Measurements from ENCODE around the gene BBS7.

Gene BBS7

DNA sequence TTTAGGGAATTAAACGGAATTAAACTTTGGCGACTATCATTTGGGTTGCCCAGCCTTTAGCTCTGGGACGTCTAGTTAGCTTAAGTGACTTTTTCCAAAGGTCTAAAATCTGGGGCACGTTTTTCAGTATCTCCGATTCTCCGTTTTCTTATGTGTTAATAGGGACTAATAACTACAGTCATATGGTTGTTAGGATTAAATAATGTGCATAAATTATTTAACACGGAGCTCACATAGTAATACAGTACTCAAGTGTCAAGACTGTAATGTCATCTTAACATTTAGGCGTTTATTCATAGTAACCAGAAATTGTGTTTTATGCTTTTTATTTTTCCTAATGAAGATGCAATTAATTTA, 46.1 kb downstream of the BBS7 start:
- no peak for DNase-seq

DNA sequence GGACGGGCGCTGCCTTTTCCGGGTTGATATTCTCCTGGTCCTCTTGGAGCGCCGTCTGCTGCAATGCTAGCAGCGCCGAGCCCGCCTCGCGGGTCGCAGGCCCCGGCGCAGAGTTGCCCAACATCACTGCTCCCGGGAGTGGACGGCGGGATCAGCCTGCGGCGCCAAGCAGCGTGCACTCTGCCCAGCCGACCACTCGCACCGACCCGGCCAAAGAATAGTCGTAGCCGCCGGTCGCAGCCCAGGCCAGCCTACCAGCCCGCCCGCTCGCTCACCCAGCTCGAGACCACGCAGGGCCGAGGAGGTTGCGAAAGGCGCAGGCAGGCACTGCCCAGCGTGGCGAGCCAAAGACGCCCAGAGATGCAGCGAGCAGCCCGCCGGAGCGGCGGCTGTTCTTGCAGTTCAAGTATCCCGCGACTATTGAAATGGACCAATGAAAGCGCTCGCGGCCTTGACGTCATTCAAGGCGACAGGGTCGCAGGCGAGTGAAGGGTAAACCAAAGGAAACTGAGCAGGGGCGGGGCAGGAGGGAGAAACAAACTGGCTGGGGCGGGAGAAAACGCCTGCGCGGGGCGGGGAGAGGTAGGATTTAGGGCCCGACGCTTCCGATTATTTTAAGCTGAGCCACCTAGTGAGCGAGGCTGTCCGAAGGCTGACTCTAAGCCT, 46.6 kb downstream of the BBS7 start, which contains the start of gene CCNA2:
TSS of gene CCNA2 (minus strand) at position 379 of the 666 bp plus-strand sequence. CDS start at position 124, 255 bp downstream.
- DNase-seq, result peak; percentile 89

- peak; percentile 11 for DNase-seq
These were observed 47.3 kb downstream of the BBS7 start for GRCh38 chr4:121822796-121823504.

DNA sequence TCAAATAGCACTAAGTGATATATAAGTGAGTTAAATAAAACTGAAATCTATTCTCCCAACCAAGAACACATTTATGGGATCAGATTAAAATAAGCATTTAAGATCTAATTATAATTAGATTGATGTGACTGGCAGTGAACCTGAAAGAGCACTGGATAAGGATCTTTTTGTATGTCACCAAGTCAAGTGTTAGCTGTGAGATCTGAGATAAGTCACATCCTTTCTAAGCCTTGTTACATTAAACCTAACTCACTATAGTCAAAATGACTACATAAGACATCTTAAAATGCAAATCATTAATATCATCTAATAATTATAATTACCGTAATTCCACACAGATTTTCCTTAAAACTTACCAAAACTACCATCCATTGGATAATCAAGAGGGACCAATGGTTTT, 48.2 kb downstream of the BBS7 start:
- DNase-seq, result no peak

GRCh38 chr4:121819216-121819965, 50.9 kb downstream of the BBS7 start:
- no peak for DNase-seq

DNA sequence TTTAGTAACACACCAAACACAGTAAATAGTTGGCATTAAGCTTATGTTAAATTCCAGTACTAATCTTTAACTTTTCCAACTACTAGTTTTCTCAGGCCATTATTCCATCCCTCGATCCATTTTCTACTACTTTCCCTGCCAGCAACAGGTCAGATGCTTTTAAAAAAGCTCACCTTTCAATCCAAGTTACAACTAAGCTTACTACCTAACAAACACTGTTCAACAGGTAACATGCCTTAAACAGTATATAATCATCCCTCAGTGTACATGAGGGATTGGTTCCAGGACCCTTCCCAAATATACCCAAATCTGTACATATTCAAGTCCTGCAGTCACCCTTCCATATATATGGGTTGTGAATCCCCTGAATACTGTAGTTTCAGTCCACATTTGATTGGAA, 52.1 kb downstream of the BBS7 start:
- no peak for DNase-seq

DNA sequence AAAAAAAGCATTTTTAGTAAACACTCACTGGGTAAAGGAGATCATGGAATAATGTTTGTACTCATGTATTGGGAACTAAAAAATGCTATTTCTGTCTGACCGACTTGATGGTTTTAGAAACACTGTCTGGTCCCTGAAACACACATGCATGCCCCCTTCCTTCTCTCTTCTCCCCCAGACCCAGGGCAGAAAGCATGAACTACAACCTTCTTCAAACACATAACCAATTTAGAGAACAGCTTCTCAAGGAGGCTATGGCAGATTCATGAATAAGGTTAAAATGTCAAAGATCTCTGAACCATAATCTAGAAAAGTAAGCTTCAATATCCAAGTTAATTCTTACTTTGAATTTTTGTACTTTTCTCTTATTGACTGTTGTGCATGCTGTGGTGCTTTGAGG, 52.6 kb downstream of the BBS7 start:
- no peak for DNase-seq

GRCh38 chr4:121817006-121817405, 53.3 kb downstream of the BBS7 start:
- no peak for DNase-seq

GRCh38 chr4:121814756-121815155, 55.5 kb downstream of the BBS7 start:
- peak; percentile 8 for DNase-seq

DNA sequence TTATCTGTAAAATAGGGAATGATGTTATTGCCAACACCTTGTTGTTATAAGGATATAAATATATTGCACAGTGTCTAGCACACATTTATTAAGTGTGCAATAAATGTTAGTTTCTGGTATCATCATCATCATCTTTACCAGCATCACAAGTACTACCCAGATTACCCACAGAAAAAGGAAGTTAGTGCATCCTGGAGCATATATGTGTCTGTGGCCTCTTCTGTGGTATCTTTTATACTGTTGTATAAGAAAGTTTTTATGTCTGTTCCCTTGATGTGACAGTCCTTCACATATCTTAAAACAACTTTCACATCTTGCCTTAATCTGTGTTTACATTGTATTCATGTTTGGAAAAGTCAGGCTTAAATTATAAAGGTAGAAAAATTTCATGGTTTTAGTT, 59.2 kb downstream of the BBS7 start:
- no peak for DNase-seq

DNA sequence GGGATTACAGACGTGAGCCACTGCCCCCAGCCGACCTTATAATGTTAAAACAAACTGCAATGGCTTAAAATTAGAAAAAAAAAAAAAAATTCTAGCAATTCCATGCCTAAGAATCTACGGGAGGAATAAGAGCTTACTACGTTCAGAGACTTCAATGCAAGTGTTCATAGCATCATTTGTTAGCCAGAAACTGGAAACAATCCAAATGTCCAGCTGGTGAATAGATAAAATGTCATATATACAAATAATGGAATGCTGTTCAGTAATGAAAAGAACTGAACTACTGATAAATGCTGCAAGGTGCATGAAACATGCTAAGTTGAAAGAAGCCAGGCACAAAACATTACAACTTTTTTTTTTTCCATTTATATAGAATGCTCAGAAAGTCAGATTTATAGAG, 63.9 kb downstream of the BBS7 start:
- no peak for DNase-seq

GRCh38 chr4:121801715-121802075, 68.6 kb downstream of the BBS7 start:
- no peak for DNase-seq

DNA sequence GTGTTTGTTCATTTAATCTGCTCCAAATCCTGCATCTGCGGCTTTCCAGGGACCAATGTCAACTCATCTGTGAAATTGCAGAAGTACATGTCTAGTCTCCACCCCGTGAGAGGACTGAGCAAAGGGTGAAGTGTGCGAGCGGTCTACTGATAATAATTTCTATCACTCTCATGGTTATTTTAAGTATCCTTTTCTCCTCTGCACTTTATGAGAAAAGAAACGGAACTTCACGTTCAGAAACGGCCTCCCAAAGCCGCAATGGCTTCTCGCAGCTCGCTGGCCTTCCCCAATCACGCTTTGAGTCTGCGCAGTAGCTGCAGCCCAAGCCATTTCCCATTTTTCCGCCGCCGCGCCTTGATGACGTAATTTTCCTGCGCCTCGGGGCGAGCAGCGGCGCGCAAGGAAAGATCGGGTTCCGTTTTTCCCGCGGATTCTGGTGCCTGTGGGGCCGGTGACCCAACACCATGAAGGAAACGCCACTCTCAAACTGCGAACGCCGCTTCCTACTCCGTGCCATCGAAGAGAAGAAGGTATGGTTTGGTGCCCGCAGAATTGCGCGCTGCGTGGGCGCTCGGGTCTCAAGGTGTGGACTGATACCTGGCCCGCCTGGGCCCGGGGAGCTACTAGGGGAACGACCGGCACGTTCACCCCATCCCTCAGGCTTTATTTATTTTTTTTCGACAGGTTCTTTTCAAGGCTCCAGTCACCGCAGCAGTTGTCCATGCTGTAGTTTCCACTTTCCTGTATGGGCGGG, 69.1 kb downstream of the BBS7 start, which contains the start of gene EXOSC9:
TSS of gene EXOSC9 (plus strand) at position 363 of the 754 bp plus-strand sequence. CDS start at position 465, 102 bp downstream.
- peak; percentile 80 for DNase-seq

DNA sequence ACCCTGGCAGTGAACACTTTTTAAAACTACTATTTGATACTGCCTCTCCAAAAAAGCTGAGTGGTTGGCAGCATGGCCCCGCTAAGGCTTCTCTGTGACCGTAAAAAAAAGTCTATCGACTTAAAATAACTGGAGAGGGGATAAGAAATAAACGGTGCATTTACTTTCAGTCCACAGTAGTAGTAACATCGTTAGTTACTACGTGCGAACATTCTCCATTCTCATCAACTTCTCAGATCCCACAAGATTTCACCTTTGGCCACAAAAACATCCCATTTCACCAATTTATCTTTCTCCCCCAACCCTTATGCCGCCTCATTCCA, 69.7 kb downstream of the BBS7 start:
- no peak for DNase-seq

DNA sequence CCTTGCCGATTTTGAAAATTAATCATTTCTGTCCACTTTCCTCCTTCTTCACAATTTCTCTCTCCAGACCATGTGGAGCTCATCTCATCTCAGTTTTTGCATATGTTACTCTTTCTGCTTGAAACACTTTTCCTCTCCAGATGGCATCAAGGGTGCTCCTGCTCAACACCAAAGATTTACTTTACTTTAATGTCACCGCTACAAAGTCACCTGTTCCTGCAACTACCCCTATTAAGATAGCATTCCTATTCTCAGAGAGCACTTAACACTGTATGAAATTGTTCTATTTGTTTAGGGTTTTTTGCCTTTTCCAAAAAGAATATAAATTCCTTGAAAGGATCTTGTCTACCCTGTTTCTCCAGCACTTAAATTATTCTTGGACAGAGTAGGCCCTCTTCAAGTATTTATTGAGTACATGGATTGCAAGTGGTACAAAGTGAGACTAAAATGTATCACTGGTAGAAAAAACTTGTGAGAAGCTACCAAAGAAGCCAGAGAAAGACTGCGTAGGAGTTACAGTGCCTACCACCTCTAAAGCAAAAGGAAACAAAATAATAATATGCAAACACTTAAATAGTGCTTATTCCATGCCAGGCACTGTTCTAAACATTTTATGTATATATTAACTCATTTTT, 70.3 kb downstream of the BBS7 start:
- DNase-seq, result no peak

DNA sequence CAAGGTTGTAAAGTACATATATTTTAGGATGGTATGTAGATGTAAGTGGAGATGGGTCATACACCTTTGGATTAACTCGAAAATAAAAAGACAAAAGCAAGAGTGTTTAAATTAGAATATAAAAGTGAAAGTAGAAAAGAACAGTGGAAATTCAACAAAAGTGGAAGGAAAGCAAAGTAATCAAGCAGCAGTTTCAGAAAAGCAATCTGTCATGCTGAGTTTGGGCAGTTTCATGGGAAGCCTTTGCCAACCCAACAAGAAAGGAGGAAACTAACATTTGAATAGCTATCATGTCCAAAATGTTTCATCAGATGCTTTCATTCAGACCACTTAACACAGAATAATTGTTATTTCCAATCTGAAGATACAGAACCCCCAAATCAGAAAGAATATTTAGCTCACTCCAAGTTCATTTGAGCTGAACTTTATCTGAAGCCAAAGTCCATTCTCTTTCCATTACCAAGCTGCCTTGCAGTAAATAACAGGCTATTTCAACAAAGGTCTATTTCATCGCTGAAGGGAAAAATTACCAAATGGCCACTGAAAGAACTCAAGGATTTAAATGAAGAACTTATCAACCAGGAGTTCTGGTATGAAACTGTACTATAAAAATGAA, 71.0 kb downstream of the BBS7 start:
- DNase-seq, result no peak

DNA sequence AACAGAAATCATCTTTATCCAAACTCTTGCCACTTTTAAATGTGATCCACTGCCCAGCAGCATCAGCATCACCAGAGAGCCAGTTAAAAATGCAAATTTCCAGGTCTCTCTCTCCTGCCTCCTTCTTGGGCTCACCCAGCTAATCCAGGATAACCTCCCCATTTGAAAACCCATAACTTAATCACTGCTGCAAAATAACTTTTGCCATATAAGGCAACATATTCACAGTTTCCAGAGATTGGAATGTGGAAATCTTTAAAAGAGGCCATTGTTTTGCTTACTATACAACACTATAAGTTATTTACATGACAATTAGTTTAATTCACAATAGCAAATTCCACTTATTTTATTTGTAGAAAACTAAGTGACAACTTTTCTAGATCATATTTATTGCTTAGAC, 74.0 kb downstream of the BBS7 start:
- DNase-seq, result peak; percentile 29

GRCh38 chr4:121794505-121795188, 75.6 kb downstream of the BBS7 start:
- DNase-seq, result no peak

DNA sequence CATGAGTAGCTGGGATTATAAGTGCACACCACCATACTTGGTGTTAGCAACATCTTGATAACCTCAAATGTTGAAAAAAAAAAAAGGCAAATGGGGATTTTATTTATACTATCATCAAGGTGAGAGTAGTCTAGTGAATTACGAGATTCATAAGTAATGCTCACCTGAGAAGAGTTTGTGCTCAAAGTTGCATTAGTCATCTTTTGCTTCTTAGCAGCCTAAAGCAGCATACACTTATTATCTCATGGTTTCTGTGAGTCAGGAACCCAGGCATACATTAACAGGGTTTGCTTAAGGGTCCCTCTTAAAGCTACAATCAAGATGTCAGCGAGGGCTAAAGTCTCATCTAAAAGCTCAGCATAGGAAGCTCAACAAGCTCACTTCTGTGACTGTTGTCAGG, 77.3 kb downstream of the BBS7 start:
- no peak for DNase-seq

DNA sequence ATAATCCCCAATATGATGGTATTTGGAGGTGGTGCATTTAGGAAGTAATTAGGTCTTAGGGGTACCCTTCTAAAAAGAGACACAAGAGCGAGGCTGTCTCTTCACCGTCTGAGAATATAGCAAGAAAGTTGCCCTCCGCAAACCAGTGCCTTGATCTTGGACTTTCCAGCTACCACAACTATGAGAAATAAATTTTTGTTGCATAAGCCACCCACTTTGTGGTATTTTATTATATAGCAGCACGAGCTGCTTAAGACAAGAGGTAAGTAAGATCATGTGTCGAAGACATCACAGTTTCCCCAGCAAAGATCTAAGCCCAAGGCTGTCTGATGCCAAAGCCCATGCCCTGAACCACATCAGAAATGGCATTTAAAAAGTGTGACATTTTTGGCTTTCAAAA, 78.8 kb downstream of the BBS7 start:
- DNase-seq, result peak; percentile 13

- DNase-seq, result no peak
These were observed 79.3 kb downstream of the BBS7 start for GRCh38 chr4:121790976-121791375.
